B cell (primary cell): Measurements from ENCODE around the gene NUAK2. TPM values are rescaled to one million over a fixed set of nuclear protein-coding genes. Genes with fewer than 3 reads are reported as not detected.

Experiments used
- ATAC-seq: fragments of 200-7000 bp; cut with Tn5 transposase; one replicate; pipeline ENCODE4 v1.10.0; 2021; ENCODE audit warnings: low read depth, mild to moderate bottlenecking, moderate number of reproducible peaks, moderate library complexity
- CTCF ChIA-PET: fragments of 350-600 bp; sonication (Branson Sonifier 250); formaldehyde crosslinking; loops from one replicate; lab custom pipeline; 2021; ENCODE audit warnings: antibody characterized with exemption, inconsistent platforms; lab: Charles Lee
- POLR2A ChIA-PET: fragments of 350-600 bp; sonication (Branson Sonifier 250); formaldehyde crosslinking; loops from one replicate; lab custom pipeline; 2021; ENCODE audit warnings: antibody characterized with exemption; lab: Charles Lee
- DNase-seq: peaks from one replicate; pipeline ENCODE4 v3.0.0; 2013
- H2AFZ ChIP-seq: 2 replicates; pipeline ENCODE4 v1.6.1; 2012; ENCODE audit warnings: mild to moderate bottlenecking, low read depth, low read length; ENCODE audit not compliant: insufficient read depth, poor library complexity, severe bottlenecking
- H3K27ac ChIP-seq, 2 donors: 1 replicate in 1 of 2; 2 replicates in 1 of 2; pipeline ENCODE4 v1.5.1; 2012 to 2013; ENCODE audit warnings: low read length in 2 of 2, mild to moderate bottlenecking in 2 of 2, moderate library complexity in 1 of 2
- H3K27me3 ChIP-seq, 4 experiments: fragments of 200-600 bp in 1 of 4; sonication (generic) in 1 of 4; replicated peaks in 1 of 4; 1 replicate in 2 of 4; 2 replicates in 2 of 4; pipeline versions ENCODE4 v1.6.1 to v1.7.0; 2013 to 2016; ENCODE audit warnings: low read length in 3 of 4, mild to moderate bottlenecking in 2 of 4, mixed read lengths in 1 of 4, moderate library complexity in 1 of 4; ENCODE audit not compliant: insufficient read depth in 4 of 4, control insufficient read depth in 3 of 4; ENCODE audit errors: control extremely low read depth in 1 of 4
- H3K36me3 ChIP-seq, 2 experiments: replicated peaks in 1 of 2; 1 replicate in 1 of 2; 2 replicates in 1 of 2; pipeline versions ENCODE4 v1.6.1 to v1.7.1; 2013; ENCODE audit warnings: low read length in 1 of 2; ENCODE audit not compliant: insufficient read depth in 2 of 2, control insufficient read depth in 1 of 2; ENCODE audit errors: control extremely low read depth in 1 of 2, extremely low read depth in 1 of 2
- H3K4me1 ChIP-seq, 2 donors: fragments of 200-600 bp in 1 of 2; sonication (generic) in 1 of 2; 1 replicate in 1 of 2; 2 replicates in 1 of 2; pipeline versions ENCODE4 v1.5.1 to v1.6.1; 2013 to 2017; ENCODE audit warnings: low read length in 2 of 2; ENCODE audit not compliant: control insufficient read depth in 2 of 2, insufficient read depth in 2 of 2
- H3K4me2 ChIP-seq: replicated peaks from 2 replicates; pipeline ENCODE3; 2012; ENCODE audit warnings: mild to moderate bottlenecking, low read depth, low read length; ENCODE audit not compliant: poor library complexity, severe bottlenecking
- H3K4me3 ChIP-seq, 5 experiments: fragments of 200-600 bp in 1 of 5; sonication (generic) in 1 of 5; 1 replicate in 3 of 5; 2 replicates in 2 of 5; pipeline versions ENCODE4 v1.5.1 to v1.7.0; 2011 to 2016; ENCODE audit warnings: low read length in 4 of 5, mild to moderate bottlenecking in 4 of 5, low read depth in 2 of 5, control low read depth in 1 of 5, moderate library complexity in 1 of 5; ENCODE audit not compliant: insufficient read depth in 1 of 5; ENCODE audit errors: control extremely low read depth in 1 of 5, extremely low read depth in 1 of 5
- H3K79me2 ChIP-seq: fragments of 200-600 bp; sonication (generic); one replicate; pipeline ENCODE4 v1.6.0; 2016; ENCODE audit warnings: low read length; ENCODE audit not compliant: control insufficient read depth, insufficient read depth
- H3K9ac ChIP-seq: fragments of 200-600 bp; sonication (generic); 2 replicates; pipeline ENCODE4 v1.6.1; 2017; ENCODE audit warnings: mild to moderate bottlenecking, low read length, moderate library complexity
- H3K9me3 ChIP-seq, 3 donors: one replicate each; pipeline versions ENCODE4 v1.6.1 to v1.7.1; 2013; ENCODE audit warnings: low read length in 2 of 3; ENCODE audit not compliant: control insufficient read depth in 2 of 3, insufficient read depth in 1 of 3; ENCODE audit errors: control extremely low read depth in 1 of 3
- H4K20me1 ChIP-seq: 2 replicates; pipeline ENCODE4 v1.6.0; 2012; ENCODE audit warnings: mild to moderate bottlenecking, low read length; ENCODE audit not compliant: insufficient read depth, control insufficient read depth, poor library complexity, severe bottlenecking
- H3K27ac Mint-ChIP-seq: one replicate; pipeline ENCODE4 v1.8.0; 2021; ENCODE audit warnings: mixed read lengths
- H3K27me3 Mint-ChIP-seq: one replicate; pipeline ENCODE4 v1.8.0; 2021; ENCODE audit warnings: mixed read lengths
- H3K4me1 Mint-ChIP-seq: one replicate; pipeline ENCODE4 v1.8.0; 2021; ENCODE audit warnings: mixed read lengths
- H3K4me3 Mint-ChIP-seq: one replicate; pipeline ENCODE4 v1.8.0; 2021; ENCODE audit warnings: mixed read lengths
- H3K9me3 Mint-ChIP-seq: one replicate; pipeline ENCODE4 v1.8.0; 2022; ENCODE audit warnings: mixed read lengths; ENCODE audit not compliant: insufficient read depth
- CTCF ChIP-seq: fragments of 200-600 bp; IDR thresholded peaks from one replicate; pipeline ENCODE4 v1.8.0; 2022; ENCODE audit warnings: antibody characterized with exemption, mild to moderate bottlenecking
- EZH2 ChIP-seq: IDR thresholded peaks from 2 replicates; pipeline ENCODE4 v1.6.1; 2012; ENCODE audit warnings: borderline replicate concordance, low read depth, mild to moderate bottlenecking, moderate library complexity, low read length; ENCODE audit not compliant: insufficient read depth, poor library complexity, severe bottlenecking
- WGBS: methylation state at CpG from one replicate; pipeline ENCODE4 v1.1.5; 2013; ENCODE audit warnings: missing lambda C conversion rate; ENCODE audit not compliant: insufficient coverage; 5-methylcytosine and 5-hydroxymethylcytosine counted together
- intact Hi-C: fragments of 100-400 bp; cut with micrococcal nuclease; formaldehyde crosslinking; loops from one replicate; pipeline ENCODE4 v1.10.0; 2022
- polyA plus RNA-seq: library from polyadenylated mRNA; depleted of rRNA; stranded (reverse); fragments of >200 nt; gene quantifications from 2 replicates; pipeline ENCODE4 v1.2.3, GENCODE V29; 2012
- total RNA-seq, 2 donors: library from RNA; stranded (reverse); fragments of 120-200 nt in 1 of 2; gene quantifications; 1 replicate in 1 of 2; 2 replicates in 1 of 2; pipeline versions ENCODE4 v1.2.3 to v1.2.4, GENCODE V29; 2013 to 2022

The NUAK2 gene
- total and polyA plus RNA-seq, 2 donors (not counting 1 experiment from before 2014, with no cell fraction given) = 37.9 to 102 TPM

GRCh38 chr1:205273551-205273982 lies 48.0 kb downstream of the NUAK2 start:
- peaks cover 46% of the 10 kb centered on the region for H3K4me1 Mint-ChIP-seq
- DNase-seq (peak; percentile 90), ATAC-seq (peak; percentile 83)
- peak overlapping the region; percentile 94 for H3K27ac Mint-ChIP-seq
- ChIA-PET CTCF (interaction anchor here (0.6 to 56.6 kb wide), 33 partner anchors 8 to 782 kb away, joined by 3 to 2421 read pairs (median 4); partner anchors contain the start of genes KLHDC8A, NUAK2 and TMCC2), POLR2A (interaction anchor here (1.2 to 10.5 kb wide), 7 partner anchors 13 to 251 kb away, joined by 4 to 194 read pairs (median 40); partner anchors contain the start of gene NUAK2)
- Histone ChIP-seq H3K36me3 (no peaks in the 10 kb centered on the region), H3K9me3 (peaks cover 0 to 6% (median 0%) of the 10 kb centered on the region in 3 donors), H4K20me1 (no peaks in the 10 kb centered on the region), H3K27me3 (no peaks in the 10 kb centered on the region), H3K79me2 (peaks cover 38% of the 10 kb centered on the region), H2AFZ (peak overlapping the region; percentile 57), H3K27ac (peak overlapping the region in 1 of 2 donors; percentile 37), H3K9ac (peak overlapping the region; percentile 48), H3K4me3 (peak overlapping the region in 3 of 5 experiments; percentile 5 to 27 (median 23)), H3K4me1 (peaks cover 51 to 54% of the 10 kb centered on the region in 2 donors), H3K4me2 (peak overlapping the region; percentile 79)
- peak; percentile 97 for TF ChIP-seq CTCF
- no peak for TF ChIP-seq EZH2
- 8% methylated on average over 7 of the region's 7 CpGs for WGBS
- intact Hi-C loops = loop anchor here (1.0 kb wide), 6 partner anchors 15 to 251 kb away; partner anchors contain the start of gene NUAK2
- peak overlapping the region; percentile 78 for H3K4me3 Mint-ChIP-seq
- no peaks in the 10 kb centered on the region for H3K27me3 Mint-ChIP-seq
- H3K9me3 Mint-ChIP-seq = no peaks in the 10 kb centered on the region

GRCh38 chr1:205272536-205272935 lies 49.0 kb downstream of the NUAK2 start:
- H3K9me3 ChIP-seq = peaks cover 0 to 6% (median 0%) of the 10 kb centered on the region in 3 donors
- ChIA-PET CTCF (interaction anchor here (0.6 to 56.6 kb wide), 16 partner anchors 11 to 319 kb away, joined by 3 to 2421 read pairs (median 15); partner anchors contain the start of genes NUAK2 and TMCC2), POLR2A (interaction anchor here (10.5 kb wide), 1 partner anchor 49 kb away, joined by 194 read pairs; the partner anchor contains the start of gene NUAK2)
- ATAC-seq (no peak), DNase-seq (no peak)
- no peaks in the 10 kb centered on the region for H3K36me3 ChIP-seq
- no peaks in the 10 kb centered on the region for H3K27me3 Mint-ChIP-seq
- no peaks in the 10 kb centered on the region for H4K20me1 ChIP-seq
- H3K4me1 Mint-ChIP-seq = peaks cover 37% of the 10 kb centered on the region
- peaks cover 33% of the 10 kb centered on the region for H3K79me2 ChIP-seq
- H3K4me1 ChIP-seq = peaks cover 41 to 44% of the 10 kb centered on the region in 2 donors
- TF ChIP-seq EZH2 = no peak
- no peak for TF ChIP-seq CTCF
- no peaks in the 10 kb centered on the region for H3K9me3 Mint-ChIP-seq
- no peak overlapping the region for H3K27ac Mint-ChIP-seq
- no peak overlapping the region for H3K4me3 Mint-ChIP-seq
- intact Hi-C loops = no loop called here
- H3K27ac ChIP-seq = no peak overlapping the region
- no peaks in the 10 kb centered on the region for H3K27me3 ChIP-seq
- no peak overlapping the region for H3K4me2 ChIP-seq
- WGBS = 86% methylated on average over 1 of the region's 3 CpGs
- no peak overlapping the region for H3K9ac ChIP-seq
- no peak overlapping the region for H2AFZ ChIP-seq
- no peak overlapping the region for H3K4me3 ChIP-seq
